PC-3 (cell line): ENCODE results near the gene HSD17B3.

Experiments used
- EZH2phosphoT487 ChIP-seq: fragments of 300-600 bp; sonication (generic); IDR thresholded peaks from 2 replicates; pipeline ENCODE4 v1.6.1; 2018; ENCODE audit warnings: mild to moderate bottlenecking, antibody characterized with exemption, low read length, borderline replicate concordance
- TF ChIP-seq, protein P1 (sequence below): fragments of 300-600 bp; sonication (generic); conservative IDR thresholded peaks from 2 replicates; pipeline ENCODE4 v1.5.1; 2017; ENCODE audit warnings: antibody characterized with exemption, low read depth, mild to moderate bottlenecking, low read length

DNA sequence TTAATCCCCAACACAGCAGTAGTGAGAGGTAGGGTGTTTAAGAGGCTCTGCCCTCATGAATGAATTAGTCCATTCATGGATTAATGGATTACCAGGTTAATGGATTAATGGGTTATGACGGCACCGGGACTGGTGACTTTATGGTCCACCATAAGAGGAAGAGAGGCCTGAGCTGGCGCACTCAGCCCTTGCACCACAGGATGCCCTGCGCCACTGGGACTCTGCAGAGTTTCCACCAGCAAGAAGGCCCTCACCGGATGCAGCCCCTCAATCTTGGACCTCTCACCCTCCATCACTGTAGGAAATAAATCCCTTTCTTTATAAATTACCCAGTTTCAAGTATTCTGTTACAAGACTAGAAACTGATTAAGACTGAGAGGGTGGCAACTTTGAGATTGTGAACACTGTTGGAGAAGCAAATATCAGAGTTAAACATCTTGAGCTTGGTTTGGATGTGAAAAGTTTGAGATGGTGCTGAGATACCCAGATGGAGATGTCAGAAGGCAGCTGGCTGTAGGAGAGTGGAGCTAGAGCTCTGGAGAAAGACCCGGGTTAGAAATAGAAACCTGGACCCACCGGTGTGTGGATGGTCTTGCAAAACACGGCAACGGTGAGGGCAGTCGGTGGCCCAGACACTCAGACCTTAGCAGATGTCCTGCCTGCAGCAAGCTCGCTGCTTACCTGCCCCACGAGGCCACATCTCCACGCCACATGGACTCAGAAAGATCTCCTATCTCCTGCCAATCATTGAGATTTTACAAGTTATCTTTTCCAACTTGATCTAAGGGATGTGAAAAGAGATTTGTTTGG lies 98.8 kb downstream of the HSD17B3 start:
- TF ChIP-seq, protein P1, sequence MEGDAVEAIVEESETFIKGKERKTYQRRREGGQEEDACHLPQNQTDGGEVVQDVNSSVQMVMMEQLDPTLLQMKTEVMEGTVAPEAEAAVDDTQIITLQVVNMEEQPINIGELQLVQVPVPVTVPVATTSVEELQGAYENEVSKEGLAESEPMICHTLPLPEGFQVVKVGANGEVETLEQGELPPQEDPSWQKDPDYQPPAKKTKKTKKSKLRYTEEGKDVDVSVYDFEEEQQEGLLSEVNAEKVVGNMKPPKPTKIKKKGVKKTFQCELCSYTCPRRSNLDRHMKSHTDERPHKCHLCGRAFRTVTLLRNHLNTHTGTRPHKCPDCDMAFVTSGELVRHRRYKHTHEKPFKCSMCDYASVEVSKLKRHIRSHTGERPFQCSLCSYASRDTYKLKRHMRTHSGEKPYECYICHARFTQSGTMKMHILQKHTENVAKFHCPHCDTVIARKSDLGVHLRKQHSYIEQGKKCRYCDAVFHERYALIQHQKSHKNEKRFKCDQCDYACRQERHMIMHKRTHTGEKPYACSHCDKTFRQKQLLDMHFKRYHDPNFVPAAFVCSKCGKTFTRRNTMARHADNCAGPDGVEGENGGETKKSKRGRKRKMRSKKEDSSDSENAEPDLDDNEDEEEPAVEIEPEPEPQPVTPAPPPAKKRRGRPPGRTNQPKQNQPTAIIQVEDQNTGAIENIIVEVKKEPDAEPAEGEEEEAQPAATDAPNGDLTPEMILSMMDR, result no peak
- no peak for TF ChIP-seq EZH2phosphoT487
